Central memory CD4-positive, alpha-beta T cell (primary cell): ENCODE data around the gene KL.

Experiments
- DNase-seq: peaks from one replicate; pipeline ENCODE4 v3.0.0; 2022

The KL gene

GRCh38 chr13:33006134-33006533 is 10.1 kb upstream of the KL start:
- DNase-seq = no peak

GRCh38 chr13:33006638-33007037 is 9.6 kb upstream of the KL start:
- DNase-seq = no peak

- no peak for DNase-seq
These were observed 9.0 kb upstream of the KL start for GRCh38 chr13:33007237-33007636.

- DNase-seq = no peak
These were observed 8.3 kb upstream of the KL start for GRCh38 chr13:33007950-33008349.

- DNase-seq = no peak
These were observed 7.1 kb upstream of the KL start for GRCh38 chr13:33008946-33009722.

GRCh38 chr13:33011828-33012470 is 4.3 kb upstream of the KL start:
- DNase-seq = no peak

GRCh38 chr13:33014291-33014690 is 1.9 kb upstream of the KL start:
- no peak for DNase-seq

GRCh38 chr13:33015241-33015668 is 968 bp upstream of the KL start:
- DNase-seq = no peak

GRCh38 chr13:33015791-33016323 is 366 bp upstream of the KL start:
- no peak for DNase-seq

- no peak for DNase-seq
These were observed 1.2 kb downstream of the KL start for GRCh38 chr13:33017323-33017929.

- no peak for DNase-seq
These were observed 2.7 kb downstream of the KL start for GRCh38 chr13:33018886-33019285.

- no peak for DNase-seq
These were observed 6.8 kb downstream of the KL start for GRCh38 chr13:33022986-33023385.

- no peak for DNase-seq
These were observed 9.1 kb downstream of the KL start for GRCh38 chr13:33025220-33025744.

- no peak for DNase-seq
These were observed 10.4 kb downstream of the KL start for GRCh38 chr13:33026489-33027152.

GRCh38 chr13:33028620-33029019 is 12.4 kb downstream of the KL start:
- no peak for DNase-seq

- DNase-seq = no peak
These were observed 15.1 kb downstream of the KL start for GRCh38 chr13:33031277-33031676.

GRCh38 chr13:33032037-33032625 is 15.9 kb downstream of the KL start:
- DNase-seq = no peak

- peak; percentile 3 for DNase-seq
These were observed 17.0 kb downstream of the KL start for GRCh38 chr13:33033051-33033812.

- DNase-seq = no peak
These were observed 17.8 kb downstream of the KL start for GRCh38 chr13:33033986-33034385.

GRCh38 chr13:33034882-33035520 is 18.8 kb downstream of the KL start:
- DNase-seq = no peak

- DNase-seq = no peak
These were observed 21.4 kb downstream of the KL start for GRCh38 chr13:33037673-33038072.
